HG02588 (cell line): ENCODE measurements around the gene NEURL1.
"Not testable (repeated sequence)": the region's sequence is repeated elsewhere in the genome, so short reads cannot be mapped to it uniquely, and the experiment has no call there.

Source experiments
- ATAC-seq: cut with Tn5 transposase; IDR thresholded peaks from one replicate; pipeline ENCODE4 v1.9.1; 2021; ENCODE audit warnings: mild to moderate bottlenecking, moderate library complexity; ENCODE audit not compliant: unreplicated experiment

NEURL1 gene

DNA sequence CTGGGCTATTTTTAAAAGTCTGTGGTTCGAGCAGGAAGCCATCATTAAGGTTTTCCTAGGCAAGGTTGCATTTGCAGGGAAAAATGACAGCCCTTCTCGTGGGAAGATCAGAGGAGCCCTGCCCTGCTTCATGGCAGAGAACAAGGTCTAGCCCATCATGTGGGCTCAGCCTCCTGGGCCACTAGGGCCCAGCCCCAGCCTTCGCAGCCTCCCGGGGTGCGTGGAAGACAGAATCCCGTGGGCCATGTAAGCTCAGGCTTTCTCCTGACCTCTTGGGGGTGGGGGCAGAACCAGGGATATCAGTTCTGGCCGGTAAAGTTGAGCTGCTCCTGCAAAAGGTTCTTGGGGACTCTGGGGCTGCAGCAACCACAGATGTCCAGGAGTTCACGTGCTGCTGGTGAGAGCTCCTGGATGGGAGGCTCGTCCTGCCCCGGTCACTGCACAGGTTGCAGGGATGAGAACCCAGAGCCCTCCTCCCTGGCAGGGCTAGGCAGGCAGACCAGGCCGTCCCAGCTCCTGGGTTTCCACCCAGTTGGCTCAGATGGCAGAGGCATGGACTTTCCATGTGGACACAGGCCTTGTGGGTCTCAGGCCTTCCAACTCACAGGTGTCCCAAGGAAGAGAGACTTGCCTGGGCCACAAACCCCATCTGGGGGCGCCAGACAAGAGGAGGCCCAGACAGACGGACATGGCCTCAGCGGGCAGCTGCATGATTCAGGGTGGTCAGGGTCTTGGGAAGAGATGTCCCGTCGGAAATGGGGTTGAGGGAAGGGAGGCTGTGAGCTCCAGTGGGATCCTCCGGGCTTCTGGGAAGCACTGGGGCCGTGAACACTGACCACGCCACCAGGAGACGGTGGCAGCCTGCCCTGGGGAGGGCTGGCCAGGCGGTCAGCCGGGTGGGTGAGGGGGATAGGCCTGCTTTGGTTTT lies 126.2 kb downstream of the NEURL1 start:
- no peak for ATAC-seq

DNA sequence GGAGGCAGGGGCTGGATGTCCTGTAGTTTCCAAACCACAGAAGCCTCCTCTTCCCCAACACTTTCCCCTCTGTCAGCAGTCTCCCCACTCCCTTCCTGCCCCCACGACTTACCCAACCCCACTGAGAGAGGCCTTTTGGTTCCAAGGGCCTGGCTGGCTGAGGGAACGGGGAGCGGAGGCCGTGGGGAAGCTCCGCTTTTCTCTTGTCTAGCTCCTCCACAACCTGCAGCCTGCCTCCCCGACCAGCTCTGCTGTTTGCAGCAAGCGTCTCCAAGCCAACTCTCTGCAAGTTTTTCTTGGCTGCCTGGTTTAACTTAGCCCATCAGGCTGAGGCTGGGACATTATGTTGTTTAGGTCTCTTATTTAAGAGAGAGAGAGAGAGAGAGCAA lies 126.8 kb downstream of the NEURL1 start:
- ATAC-seq, result no peak

DNA sequence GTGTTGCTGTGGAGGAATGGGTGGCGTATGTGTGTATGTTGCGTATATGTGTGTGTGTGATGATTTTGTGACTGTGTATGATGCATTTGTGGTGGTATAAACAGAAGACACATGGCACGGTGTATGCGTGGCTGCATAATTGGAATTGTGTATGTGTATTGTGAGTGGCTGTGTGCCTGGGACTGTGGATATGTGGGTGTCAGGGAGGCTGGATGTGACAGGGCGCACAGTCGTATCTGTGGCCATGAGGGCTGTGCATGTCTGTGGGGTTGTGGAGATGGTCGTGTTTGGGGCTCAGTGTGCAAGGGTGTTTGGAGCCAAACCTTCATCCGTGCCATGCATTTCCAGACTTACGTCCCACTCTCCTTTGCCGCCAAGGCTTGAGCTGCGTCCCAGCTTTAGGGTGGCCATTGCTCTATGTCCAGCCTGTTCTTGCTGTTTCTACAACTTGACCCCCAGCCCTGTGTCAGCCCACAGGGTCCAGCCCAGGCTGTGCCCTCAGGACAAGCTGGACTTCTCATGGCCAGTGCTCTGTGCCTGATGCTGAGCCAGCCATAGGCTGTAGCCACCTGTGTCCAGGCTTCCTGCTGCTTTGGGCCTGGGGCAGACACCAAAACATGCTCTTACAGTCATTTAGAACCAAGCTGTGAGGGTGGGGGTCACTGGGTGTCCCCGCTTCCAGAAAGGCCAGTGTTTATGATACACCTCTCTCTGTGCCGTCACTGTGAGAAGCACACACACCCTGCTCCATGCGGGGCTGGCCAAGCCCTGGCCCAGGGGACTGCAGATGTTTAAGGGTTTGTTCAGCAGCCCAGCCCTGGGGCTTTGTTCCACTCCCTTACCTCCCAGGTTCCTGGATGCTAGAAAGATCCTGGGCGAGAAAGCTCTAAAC lies 127.6 kb downstream of the NEURL1 start:
- ATAC-seq, result no peak

DNA sequence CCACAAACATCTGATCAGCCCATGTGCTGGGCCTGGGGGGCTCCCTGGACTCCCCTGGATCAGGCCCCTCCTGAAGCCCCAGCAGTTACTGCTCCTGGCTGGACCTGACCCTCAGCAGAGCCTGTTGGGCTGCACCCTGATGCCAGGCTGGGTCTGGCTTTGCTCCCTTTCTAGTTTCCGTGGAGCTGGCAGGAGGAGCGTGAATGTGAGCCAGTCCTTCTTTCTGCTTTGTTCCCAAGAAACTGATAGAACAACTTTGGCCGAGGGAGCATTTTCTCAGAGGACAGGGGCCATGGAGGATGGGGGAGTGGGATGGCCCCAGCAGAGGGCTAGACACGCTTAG lies 128.2 kb downstream of the NEURL1 start:
- ATAC-seq, result no peak

DNA sequence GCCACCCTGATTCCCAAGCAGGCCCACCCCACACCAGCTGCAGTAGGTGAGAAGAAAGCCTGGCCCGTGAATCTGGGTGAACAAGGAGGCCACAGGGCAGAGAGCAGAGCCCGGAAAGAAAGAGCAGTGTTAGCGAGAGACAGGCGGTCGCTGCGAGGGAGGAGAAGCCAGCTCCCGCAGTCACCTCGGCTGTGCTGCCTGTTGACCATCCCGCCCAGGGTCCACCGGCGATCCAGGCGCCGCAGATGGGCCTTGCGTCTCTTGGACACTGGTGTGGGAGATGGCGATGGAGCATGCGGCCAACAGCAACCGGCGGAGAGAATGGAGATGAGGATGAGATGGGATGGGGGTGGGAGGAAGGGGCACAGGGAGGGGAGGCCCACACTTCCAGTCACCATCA lies 128.8 kb downstream of the NEURL1 start:
- no peak for ATAC-seq

DNA sequence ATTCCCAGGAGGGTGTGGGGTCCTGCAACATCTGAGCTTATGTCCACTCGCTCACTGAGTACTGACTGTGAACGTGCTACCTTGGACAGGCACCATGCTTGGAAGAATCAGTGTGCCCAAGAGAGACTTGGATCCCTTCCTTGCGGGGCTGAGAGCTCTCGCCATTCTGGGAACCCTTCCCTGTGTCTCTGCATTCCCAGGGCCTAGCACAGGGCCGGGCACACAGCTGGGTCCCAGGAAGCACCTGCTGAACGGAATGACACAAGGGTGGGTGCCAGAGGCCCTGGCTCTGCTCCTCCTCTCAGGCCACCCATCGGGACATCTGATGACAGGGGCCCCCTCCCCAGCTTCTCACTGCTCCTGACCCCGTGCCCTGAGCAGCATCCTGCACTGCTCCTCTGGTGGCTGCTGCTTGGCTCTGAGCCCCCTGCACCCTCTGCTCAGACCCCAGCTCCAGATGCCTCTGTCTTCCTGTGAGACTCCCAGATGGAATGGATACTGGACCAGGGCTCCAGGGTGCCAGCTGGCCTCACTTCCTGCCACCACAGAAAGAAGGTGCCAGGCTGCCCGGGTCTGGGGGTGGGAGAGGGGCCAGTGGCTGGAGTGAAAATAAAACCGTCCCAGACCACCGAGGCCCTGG lies 129.6 kb downstream of the NEURL1 start:
- ATAC-seq, result no peak

DNA sequence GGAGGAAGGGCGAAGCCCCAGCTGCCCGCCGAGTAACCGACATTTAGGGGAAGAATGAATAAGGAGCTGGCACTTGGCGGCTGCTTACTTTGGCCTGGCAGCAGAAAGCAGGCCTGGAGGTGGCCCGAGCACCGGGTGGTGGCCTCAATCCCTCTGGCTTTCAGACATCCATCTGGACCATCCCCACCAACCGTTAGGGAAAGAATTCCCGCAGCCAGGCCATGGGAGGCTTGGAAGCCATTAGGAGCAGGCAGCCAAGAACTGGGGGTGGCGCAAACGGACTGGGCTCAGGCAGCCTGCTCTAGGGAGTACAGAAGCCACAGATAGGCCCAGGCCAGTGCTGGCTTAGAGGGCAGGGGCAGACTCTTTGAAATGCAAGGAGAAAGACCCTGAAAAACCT lies 132.7 kb downstream of the NEURL1 start:
- ATAC-seq, result no peak

DNA sequence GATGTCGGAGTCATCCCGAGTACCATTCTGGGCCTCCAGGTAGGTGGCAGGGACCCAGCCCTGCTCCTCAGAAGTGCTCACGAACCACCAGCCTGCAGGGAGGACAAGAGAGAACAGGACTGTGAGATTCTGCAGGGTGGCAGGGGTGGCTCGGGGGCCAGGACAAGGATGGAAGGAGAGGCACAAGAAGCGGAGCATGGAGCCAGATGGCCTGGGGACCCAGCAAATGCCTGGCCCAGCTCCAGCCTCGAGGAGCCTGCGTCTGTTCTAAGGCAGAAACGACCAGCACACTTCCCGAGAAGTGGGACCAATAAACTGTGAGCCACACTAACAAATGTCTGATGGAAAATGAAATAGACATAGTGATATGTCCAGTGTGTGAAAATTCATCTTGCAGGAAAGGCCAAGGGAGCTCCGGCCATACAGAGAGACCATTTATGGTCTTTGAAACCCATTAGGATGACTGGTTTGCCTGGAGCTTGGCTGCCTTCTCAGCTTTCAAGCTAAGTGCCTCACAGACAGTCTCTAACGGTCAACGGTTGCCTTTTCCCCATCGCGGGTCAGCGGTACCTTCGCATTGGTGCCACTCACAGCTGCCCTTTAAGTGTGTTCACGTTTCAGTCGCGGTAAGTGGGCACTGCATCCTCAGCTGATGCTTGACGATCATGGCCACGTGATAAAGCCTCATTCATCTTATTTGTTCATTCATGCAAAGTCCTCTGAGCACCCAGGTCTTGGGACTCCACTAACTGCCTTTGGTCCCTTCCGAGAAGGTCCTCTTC lies 133.8 kb downstream of the NEURL1 start:
- no peak for ATAC-seq

DNA sequence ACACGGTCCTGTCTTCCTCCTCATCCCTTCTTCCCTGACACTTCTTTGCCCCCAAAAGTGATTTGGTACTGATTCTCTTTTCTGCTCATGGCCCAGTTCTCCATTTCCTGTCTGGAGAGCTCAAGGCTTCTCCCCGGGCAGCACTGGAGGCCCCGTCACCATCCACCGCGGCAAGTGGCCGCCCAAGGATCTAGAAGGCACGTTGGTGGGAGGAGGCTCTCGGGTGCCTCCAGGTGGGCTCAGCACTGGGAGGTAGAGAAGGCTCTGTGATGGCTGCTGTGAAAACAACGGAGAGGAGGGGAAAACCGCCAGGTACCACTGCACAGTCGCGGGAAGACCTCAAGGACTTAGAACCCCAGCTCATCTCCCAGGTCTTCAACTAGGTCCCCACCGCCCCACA lies 134.4 kb downstream of the NEURL1 start:
- ATAC-seq, result no peak

DNA sequence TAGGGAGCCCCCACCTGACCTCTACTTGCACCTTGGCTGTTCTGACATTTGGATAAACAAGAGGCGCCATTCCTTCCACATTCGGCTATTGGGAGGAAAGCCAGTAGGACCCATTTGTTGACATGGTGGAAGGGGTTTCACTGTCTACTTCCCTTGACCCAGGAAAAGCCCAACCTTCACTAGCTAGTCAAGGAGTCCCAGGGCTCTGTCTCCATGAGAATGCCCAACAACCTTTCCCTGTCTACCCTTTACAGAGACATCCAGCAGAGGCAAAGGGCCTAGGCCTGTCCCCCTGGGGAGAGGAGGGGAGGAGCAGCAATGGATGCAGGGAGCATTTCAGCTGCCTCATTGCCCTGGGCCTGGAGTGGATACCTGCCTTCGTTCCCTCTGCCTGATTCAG lies 136.1 kb downstream of the NEURL1 start:
- no peak for ATAC-seq

DNA sequence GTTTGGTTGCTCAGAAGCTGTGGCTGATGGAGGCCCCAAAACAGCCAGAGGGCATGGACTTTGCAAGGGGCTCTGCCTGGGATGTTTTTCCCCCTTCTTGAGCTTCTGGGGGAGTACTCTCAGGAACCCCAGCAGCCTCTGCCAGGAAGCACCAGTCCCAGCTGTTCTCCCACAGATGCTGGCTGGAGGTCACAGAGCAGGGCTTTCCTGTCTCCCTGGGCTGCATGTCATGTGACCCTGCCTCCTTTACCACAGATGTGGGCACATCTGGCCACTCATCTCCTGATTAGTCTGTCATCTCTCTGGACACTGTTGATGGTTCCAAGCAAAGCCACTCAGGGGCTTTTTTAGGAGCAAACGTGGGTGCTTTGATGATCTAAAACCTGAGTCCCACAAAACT lies 136.7 kb downstream of the NEURL1 start:
- no peak for ATAC-seq

DNA sequence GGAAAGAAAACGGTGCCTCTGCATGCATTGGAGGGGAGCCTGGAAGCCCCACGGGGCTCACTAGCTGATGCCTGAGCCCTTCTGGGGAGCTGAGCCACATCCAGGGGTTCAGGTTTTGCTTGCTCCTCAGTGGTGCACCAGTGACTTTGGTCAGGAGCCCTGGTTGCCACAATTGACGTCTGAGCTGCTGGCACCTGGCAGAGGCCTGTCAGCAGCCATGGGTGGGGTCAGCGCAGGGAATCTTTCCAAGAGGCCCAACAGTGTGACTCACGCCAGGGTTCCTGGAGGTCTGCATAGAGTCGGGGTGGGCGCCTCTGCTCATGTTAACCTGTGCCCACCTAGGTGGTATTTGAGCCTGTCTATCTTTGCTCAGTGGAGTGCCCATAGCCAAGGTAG lies 138.7 kb downstream of the NEURL1 start:
- ATAC-seq, result no peak

DNA sequence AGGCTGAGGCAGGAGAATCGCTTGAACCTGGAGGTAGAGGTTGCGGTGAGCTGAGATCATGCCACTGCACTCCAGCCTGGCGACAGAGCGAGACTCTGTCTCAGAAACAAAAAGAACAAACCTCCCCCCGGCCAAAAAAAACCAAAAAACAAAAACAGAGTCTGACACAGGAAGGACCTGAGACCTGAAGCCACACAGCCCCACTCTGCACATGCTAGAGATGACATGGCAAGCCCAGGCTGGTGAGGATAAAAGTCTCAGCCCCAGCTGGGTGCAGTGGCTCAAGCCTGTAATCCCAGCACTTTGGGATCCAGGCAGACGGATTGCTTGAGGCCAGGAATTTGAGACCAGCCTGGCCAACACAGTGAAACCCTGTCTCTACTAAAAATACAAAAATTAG lies 139.4 kb downstream of the NEURL1 start:
- ATAC-seq, result not testable (repeated sequence)

DNA sequence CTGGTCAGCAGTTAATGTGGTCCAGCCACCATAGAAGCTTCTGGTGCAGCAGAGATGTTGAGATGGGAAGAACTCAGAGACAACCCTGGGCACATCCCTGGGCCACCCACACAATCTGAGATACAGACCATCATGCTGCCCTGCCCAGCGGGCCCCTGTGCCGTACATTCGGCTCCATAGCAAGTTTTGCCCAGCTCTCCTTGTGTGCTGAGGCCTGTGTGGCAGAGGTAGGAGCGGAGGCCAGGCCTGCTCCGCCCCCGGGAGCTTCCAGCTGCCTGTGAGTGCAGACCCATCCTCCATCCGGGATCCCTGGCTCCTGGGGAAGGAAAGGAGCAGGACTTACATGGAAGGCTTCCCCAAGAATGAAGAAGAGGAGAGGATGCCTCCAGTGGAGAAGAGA lies 140.3 kb downstream of the NEURL1 start:
- ATAC-seq, result no peak

DNA sequence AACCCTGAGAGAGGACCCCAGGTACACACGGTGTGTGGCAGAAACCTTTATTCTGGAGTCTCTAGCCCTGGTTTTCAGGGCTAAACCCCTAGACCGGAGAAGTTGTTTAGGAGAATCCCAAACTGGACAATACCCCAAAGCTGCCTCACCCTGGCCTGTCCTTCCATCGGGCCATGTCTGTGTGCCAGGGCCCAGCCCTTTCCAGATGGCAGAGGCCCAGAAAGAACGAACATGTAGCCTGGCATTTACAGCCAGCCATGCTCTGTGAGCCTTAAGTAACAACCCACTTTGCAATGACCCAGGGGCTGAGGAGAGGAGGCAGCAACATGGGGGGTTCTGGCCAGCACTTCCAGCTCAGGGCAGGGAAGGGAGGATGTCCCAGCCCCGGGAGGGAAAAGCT lies 142.1 kb downstream of the NEURL1 start:
- ATAC-seq, result no peak

DNA sequence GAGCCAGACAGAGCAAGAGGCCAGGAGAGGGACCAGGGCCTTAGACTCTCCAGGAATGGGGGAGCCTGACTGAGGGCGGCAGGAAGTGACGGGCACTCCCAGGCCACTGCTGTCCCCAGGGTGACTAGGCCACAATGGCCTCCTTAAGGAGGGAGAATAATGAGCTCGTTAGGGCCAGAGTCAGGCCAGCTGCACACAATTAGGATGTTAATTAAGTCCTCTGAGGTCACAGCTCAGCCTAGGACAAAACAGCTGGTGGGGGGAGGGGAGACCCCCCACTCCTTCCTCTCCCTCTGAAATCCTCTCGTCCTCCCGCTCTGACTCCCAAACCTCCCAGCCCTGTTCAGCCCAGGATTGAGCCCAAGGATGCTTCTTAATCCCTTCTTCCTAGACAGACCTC lies 143.0 kb downstream of the NEURL1 start:
- ATAC-seq, result no peak

DNA sequence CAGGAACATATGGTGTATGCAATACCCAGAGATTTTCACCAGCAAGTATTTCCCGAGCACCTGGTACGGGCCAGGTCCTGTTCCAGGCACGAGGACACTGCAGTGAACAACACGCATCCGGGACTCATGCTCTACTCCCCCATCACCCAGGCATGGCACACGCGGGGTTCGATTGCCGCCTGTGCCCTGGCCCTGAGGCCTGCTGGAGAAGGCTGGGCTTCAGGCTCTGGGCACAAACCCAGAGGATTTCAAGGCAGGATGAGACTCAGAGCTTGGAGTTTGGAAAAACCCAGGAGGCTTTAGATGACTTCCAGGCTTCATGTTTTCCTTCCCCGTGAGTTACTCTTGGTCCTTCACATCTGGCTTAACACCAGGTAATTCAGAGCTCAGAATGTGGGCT lies 143.5 kb downstream of the NEURL1 start:
- ATAC-seq, result no peak

DNA sequence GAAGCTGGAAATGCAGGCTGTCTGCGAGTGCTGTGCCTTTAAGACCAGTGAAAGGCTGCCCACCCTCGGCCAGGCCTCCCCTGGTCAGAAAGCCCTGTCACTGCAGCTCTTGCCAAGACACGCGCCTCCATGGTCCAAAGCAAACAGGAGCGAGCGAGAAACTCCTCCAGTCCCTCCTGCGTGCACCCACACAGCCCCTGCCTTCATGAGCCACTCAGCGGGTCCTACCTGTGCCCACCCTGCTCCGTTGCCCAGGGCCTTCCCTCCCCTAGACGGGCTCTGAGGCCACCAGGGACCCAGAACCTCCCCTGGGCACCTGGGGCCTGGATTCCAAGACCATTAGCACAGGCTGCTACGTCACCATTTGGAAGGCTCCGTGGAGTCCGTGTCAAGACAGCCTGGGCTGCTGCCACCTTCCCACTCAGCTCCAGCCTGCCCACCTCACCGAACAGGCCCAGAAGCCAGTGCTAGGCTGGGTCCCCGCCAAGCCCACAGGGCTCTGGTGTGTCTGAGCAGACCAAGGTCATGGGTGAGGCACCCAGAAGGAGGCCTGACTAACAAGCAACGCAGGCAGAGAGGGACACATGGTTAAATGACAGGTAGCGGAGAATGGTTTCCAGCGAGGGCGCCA lies 144.5 kb downstream of the NEURL1 start:
- no peak for ATAC-seq

DNA sequence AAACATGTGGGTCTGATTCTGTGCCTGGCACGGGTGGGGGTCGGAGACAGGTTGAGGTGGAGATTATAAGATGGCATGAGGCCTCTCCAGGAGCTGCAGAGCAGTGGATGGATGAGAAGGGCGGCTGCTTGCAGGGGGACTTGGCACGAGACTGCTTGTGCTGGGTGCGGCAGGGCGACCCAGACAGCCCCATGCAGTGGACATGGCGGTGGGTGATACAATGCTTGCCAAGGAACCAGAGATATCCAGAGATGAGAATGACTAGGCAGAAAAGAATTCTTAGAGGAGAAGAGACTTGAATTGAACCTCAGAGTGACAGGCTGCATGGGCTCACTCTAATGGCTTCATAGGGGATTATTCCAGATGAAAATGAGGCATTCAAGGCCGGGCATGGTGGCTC lies 145.4 kb downstream of the NEURL1 start:
- no peak for ATAC-seq

DNA sequence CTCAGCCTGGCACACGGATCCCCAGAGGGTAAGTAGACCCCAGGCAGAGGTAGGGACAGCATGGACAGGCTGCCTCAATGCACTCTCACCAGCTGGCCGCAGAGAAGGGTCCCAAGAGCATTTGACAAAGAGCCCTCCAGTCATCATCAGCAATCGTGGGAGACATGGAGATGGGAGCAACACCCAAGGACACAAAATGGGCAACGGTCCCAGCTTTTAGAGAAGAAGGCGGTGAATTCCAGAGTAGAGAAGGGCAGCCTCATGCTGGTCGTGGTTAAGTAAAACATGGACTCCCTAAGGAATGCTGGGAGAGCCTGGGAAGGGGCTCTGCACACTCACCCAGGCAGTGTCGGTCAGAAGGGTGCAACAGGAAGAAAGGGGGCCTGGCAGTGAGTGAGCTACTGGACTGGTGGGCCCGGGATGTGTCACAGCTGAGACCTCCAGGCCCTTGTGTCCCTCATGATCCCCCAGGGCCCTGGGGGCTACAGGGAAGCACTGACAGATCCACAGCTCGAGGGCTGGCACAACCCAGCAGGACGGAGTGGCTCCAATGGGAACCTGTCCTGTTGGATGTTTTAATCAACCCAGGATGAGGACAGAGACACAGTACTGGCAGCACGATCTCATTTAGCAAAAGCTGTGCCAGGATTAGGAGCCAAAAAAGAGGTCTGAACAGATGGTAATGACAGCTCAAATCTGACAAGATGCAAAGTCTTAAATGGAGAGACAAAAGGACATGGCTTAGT lies 147.1 kb downstream of the NEURL1 start:
- ATAC-seq, result no peak
